Stimulated activated CD4-positive, alpha-beta T cell treated with anti-CD3 and anti-CD28 coated beads, Interleukin-4, amount 100 ng/mL, for 4 hours (primary cell): ENCODE data around the gene PRKAA1.
"Not testable (repeated sequence)": the region's sequence is repeated elsewhere in the genome, so short reads cannot be mapped to it uniquely, and the experiment has no call there.

ENCODE experiments used
- DNase-seq, 2 experiments: peaks; one replicate each; pipeline ENCODE4 v3.0.0-alpha.2; 2020

PRKAA1 gene

GRCh38 chr5:40779561-40779960, 18.6 kb downstream of the PRKAA1 start:
- no peak for DNase-seq

GRCh38 chr5:40778133-40778532, 20.0 kb downstream of the PRKAA1 start:
- no peak for DNase-seq

DNA sequence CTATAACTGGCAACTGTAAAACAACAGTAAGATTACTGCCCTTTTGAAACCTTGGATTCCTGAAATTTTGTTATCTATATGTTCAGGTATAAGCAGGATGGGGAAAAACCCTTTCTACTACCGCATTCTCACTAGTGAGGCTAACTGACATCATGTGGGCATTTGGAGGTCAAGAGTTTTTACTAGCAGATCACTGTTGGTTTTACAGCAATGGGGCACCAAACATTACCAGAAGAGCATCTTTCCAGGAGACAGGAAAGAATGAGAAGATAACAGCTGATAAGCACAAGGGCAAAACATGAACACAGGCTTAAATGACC, 21.6 kb downstream of the PRKAA1 start:
- no peak for DNase-seq

- DNase-seq = no peak
Observed at GRCh38 chr5:40775846-40776657, 22.1 kb downstream of the PRKAA1 start.

GRCh38 chr5:40775085-40775845, 22.9 kb downstream of the PRKAA1 start:
- DNase-seq = no peak

DNA sequence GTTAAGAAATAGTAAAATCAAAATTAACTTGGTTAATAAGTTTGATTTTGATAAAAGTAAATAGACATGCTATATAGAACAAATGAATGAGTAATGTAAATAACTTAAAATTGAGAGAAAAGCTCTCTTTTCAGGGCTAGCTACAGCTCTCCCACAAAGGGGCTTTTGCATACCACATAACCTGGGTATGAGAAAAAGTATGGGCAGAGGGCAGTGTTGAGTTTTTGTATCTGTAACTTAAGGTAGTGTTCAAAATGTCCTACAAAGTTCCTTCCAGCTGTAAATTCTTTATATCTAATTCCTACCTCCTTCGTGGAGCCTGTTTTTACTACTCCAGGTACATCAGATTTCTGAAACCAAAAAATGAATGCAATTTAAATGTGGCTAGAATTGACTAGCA, 23.6 kb downstream of the PRKAA1 start:
- no peak for DNase-seq

DNA sequence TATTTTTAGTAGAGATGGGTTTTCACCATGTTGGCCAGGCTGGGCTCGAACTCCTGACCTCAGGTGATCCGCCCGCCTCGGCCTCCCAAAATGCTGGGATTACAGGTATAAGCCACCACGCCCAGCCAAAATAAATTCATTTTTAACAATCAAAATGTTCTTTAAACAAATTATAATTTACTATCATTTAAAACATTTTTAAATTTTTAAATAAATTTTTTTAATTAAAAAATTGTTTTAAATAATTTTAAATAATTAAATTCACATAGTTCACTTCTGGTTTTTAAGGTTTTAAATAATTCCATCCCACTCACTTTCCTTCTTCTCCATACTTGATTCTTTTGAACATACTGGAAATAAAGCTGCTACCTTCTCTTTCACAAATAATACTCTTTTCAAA, 27.4 kb downstream of the PRKAA1 start:
- no peak for DNase-seq

DNA sequence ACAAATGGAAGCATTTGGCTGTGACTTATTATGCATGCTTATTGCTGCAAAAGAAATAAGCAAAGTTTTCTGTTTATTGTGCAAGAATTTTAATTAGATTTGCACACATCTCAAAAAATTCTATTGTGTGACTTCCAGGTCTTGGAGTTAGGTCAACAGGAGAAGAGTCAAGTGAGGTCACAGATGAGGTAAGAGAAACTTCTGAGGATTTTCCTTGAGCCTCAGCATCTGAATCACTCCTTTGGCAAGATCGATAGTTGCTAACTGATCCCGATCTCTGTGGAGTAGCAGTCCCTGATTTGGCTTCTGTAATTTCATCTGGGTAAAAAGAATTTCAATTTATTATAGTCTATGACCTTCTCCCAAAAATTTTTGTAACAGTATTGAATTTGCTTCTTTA, 35.5 kb downstream of the PRKAA1 start:
- no peak for DNase-seq

DNA sequence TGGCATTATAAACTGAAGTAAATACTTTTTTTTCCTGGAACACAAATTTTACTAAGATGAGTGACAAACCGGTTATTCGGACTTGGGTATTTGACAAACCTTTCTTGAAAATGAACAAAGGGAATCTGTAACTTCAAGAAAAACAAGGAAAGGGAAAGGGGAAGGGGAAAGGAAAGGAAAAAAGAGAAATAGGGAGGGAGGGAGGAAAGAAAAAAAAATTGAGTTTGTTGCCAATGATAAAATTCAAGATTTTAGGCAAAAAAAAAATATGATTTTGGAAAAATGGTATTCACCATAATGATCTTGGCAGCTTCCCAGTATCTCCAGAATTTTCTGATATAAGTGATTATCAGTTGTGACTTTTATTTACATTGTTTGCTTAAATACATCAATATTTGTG, 40.8 kb downstream of the PRKAA1 start:
- DNase-seq = no peak

- DNase-seq = peak; percentile 93 to 94
Observed at GRCh38 chr5:40755407-40756365, 42.5 kb downstream of the PRKAA1 start, which contains the start of gene TTC33. Gene TTC33, minus strand, starts transcription at chr5:40755961. Its CDS starts 8,943 bp downstream, at chr5:40747018.

DNA sequence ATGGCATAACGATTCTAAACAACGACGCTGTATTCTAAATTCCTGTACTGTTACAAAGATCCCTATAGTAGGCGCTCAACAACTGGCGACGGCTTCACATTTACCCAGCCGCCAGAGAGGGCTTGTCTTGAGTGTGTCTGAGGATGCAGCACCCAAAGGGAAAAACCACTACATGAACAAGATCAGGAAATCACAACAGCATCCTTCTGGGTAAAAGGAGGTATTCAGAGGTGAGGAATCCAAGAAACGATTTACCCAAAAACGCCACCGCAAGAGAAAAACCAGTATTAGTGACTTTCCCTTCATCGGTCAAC, 43.1 kb downstream of the PRKAA1 start:
- peak; percentile 50 to 57 for DNase-seq

DNA sequence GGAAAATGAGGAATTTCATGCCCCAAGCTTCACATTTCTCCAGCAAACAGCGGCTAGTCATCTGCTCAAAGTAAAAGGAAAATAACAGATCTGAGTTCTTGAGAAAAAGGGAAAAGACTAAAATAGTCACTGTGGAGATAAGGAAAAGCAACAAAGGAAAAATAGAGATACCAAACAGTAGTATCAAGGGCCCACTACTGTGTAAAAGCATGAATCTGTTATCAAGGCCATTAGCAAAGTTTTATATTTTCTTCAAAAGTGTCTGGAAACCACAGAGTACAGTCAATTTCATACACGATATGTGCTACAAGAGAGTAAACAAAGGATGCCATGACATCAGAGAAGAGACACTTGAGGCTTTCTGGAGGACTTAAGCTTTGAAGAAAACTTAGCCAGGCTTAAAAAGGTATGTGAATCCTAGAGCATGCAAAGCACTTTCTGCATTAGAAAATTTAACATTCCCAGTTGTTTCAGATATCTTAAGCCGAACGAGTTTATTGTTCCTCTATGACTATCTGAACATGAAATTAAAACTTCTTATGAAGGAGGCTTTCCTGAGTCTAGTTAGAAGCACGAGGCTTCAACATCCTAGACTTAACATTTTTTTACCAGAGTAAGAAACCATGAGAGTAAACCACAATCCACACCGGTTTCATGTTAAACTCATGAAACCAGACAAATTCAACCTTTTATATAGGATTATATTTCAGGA, 43.6 kb downstream of the PRKAA1 start:
- DNase-seq = no peak

GRCh38 chr5:40746703-40747102, 51.5 kb downstream of the PRKAA1 start:
- no peak for DNase-seq

DNA sequence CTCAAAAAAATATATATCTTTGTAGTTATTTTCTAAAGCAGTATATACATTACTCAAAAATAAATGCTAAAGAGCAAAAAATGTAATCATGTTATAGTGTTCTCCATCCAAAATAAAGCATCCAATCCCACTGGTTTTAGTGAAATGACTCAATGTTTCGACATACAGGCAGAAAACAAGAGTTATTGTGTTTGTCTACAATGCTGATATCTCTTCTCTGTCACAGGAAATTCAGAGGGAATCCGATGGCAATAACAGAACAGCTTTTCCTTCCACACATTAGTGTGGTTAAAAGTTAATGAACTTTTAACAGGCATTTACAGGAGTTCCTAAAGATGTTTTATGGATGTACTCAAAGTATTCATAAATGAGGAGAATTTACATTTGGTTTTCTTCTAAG, 54.4 kb downstream of the PRKAA1 start:
- DNase-seq = no peak

GRCh38 chr5:40738502-40738901, 59.7 kb downstream of the PRKAA1 start:
- DNase-seq = no peak

GRCh38 chr5:40736103-40736875, 61.9 kb downstream of the PRKAA1 start:
- DNase-seq = no peak

GRCh38 chr5:40735609-40736008, 62.6 kb downstream of the PRKAA1 start:
- no peak for DNase-seq

- DNase-seq = no peak
Observed at GRCh38 chr5:40734986-40735385, 63.2 kb downstream of the PRKAA1 start.

DNA sequence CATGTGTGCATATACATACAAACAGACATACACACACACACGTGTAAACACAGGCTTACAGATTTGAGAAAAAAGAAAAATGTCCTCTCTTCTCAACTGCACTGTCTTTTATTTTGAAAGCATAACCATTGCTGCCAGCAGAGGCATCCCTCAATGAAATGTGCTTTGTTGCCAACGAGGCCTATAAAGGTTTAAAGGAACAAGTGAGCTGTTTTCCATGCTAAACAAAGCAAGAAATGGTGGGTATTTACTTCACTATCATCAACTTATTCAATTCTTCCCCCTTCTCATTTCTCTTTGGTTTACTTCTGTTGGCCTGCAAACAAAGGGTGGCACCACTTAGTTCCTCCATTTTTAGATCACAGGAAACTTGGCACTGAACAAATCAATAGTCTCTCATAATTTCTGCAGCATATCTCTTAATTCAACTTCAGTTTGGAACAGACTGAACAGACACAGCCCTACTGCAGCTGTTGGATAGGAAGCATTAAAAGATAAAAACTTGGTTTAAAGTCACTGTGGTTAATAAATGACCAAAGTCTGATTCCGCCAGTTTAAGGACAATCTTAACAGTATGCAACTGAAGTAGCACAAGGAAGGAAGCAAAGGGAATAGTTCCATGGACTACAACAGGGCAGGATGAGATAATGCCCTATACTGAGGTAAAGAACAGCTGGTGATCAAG, 64.2 kb downstream of the PRKAA1 start:
- DNase-seq = no peak

DNA sequence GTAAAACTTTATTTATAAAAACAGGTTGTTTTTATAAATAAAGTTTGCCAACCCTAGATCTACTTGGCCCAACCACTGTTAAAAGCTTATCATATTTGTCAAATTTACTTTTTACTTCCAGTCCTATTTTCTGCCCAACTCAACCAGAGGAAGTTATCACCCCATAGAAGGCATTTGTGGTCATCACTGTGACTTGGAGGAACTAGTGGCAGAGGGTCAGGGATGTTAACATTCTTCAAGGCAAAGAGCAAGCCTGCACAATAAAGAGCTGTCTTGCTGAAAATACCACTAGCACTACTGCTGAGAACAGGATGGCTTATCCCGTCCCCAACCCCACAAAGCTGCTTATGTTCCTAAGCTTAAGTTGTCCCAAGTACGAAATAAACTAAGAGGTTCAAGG, 64.7 kb downstream of the PRKAA1 start:
- no peak for DNase-seq

GRCh38 chr5:40722497-40722911, 75.7 kb downstream of the PRKAA1 start:
- not testable (repeated sequence) for DNase-seq
